GM12878 (cell line): ENCODE data around the gene OPCML. TPM values are rescaled to one million over a fixed set of nuclear protein-coding genes. Genes with fewer than 3 reads are reported as not detected.

Experiments used
- CREM ChIP-seq: IDR thresholded peaks from 2 replicates; pipeline ENCODE4 v1.6.1; 2014; ENCODE audit warnings: antibody characterized with exemption, low read depth
- ETV6 ChIP-seq, 2 experiments: fragments of 450-650 bp in 1 of 2; IDR thresholded peaks in 1 of 2; conservative IDR thresholded peaks in 1 of 2; 2 replicates each; pipeline ENCODE4 v1.6.1; 2014; ENCODE audit warnings: antibody characterized with exemption in 1 of 2, borderline replicate concordance in 1 of 2, low read depth in 1 of 2, mild to moderate bottlenecking in 1 of 2, moderate library complexity in 1 of 2
- JUND ChIP-seq: IDR thresholded peaks from 2 replicates; pipeline ENCODE4 v1.6.1; 2012; ENCODE audit warnings: low read depth, mild to moderate bottlenecking, low read length, improper control_type of control experiment, moderate library complexity
- POLR2A ChIP-seq: IDR thresholded peaks from 2 replicates; pipeline ENCODE4 v1.6.1; 2011; ENCODE audit warnings: low read depth, mild to moderate bottlenecking, low read length
- RAD21 ChIP-seq: IDR thresholded peaks from 2 replicates; pipeline ENCODE4 v1.6.1; 2011; ENCODE audit warnings: mild to moderate bottlenecking, low read depth, low read length, moderate library complexity; ENCODE audit not compliant: insufficient read depth
- RAD51 ChIP-seq: fragments of 450-650 bp; IDR thresholded peaks from 2 replicates; pipeline ENCODE4 v1.6.1; 2016; ENCODE audit warnings: moderate library complexity, mild to moderate bottlenecking, inconsistent platforms
- SP1 ChIP-seq: IDR thresholded peaks from one replicate; pipeline ENCODE4 v1.6.1; 2011; ENCODE audit warnings: low read depth, low read length
- TARDBP ChIP-seq: IDR thresholded peaks from 2 replicates; pipeline ENCODE4 v1.6.1; 2016; ENCODE audit warnings: borderline replicate concordance
- ZNF24 ChIP-seq: fragments of 450-650 bp; IDR thresholded peaks from 2 replicates; pipeline ENCODE4 v1.6.1; 2017; ENCODE audit warnings: antibody characterized with exemption, mild to moderate bottlenecking
- polyA plus RNA-seq, 11 experiments: library from polyadenylated mRNA; depleted of rRNA in 4 of 11; unstranded in 6 of 11; stranded (reverse) in 5 of 11; fragments of >200 nt; fragmentation: Nextera tagmentation in 4 of 11; fragmentation: Illumina TruSeq in 1 of 11; extraction: Ambion mirVana in 4 of 11; extraction: Trizol in 1 of 11; gene quantifications; 1 replicate in 1 of 11; 2 replicates in 10 of 11; pipeline versions ENCODE4 v1.2.1 to v1.2.3, GENCODE V29; 2011 to 2016; ENCODE audit warnings: inconsistent platforms in 2 of 11, missing spikeins in 2 of 11, low read depth in 1 of 11
- total RNA-seq, 4 experiments: library from RNA; depleted of rRNA in 3 of 4; stranded (reverse); fragments of >200 nt in 3 of 4; fragmentation: Illumina TruSeq in 1 of 4; extraction: Trizol in 1 of 4; gene quantifications; 2 replicates each; pipeline versions ENCODE4 v1.2.1 to v1.2.3, GENCODE V29; 2013 to 2021
- TF ChIP-seq, protein P1 (sequence below): fragments of 450-650 bp; IDR thresholded peaks from 2 replicates; pipeline ENCODE4 v1.6.1; 2017; ENCODE audit warnings: borderline replicate concordance
- TF ChIP-seq, protein P2 (sequence below): IDR thresholded peaks from 2 replicates; pipeline ENCODE4 v1.6.1; 2012; ENCODE audit warnings: low read depth, low read length, improper control_type of control experiment
- TF ChIP-seq, protein P3 (sequence below): fragments of 450-650 bp; formaldehyde crosslinking; IDR thresholded peaks from 2 replicates; pipeline ENCODE4 v1.4.0; 2022; ENCODE audit warnings: mild to moderate bottlenecking, moderate library complexity

Gene OPCML
- total and polyA plus RNA-seq, 10 of the 15 experiments (the other 5 are each of a cell fraction or from before 2014, with no cell fraction given) = 0.84 TPM; not detected in 9

DNA sequence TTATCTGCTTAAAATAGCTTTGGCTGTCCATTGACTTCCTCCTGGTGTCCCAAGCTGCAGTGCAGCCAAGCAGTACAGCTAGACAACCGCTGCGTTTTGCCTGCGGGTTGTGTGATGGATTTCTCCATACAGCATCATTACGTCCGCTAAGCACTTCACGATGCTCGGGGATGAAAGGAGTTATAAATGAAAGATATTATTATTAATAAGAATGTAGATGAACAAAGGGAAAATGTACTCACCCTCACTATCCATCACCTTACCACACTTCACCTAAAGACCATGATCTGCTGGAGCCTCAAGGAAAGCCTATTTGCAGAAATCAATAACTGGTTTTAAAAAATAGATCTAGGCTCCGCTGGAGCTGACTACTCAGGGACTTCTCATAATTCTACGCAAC is 509.1 kb downstream of the OPCML start (continued):
- TF ChIP-seq, protein P1, sequence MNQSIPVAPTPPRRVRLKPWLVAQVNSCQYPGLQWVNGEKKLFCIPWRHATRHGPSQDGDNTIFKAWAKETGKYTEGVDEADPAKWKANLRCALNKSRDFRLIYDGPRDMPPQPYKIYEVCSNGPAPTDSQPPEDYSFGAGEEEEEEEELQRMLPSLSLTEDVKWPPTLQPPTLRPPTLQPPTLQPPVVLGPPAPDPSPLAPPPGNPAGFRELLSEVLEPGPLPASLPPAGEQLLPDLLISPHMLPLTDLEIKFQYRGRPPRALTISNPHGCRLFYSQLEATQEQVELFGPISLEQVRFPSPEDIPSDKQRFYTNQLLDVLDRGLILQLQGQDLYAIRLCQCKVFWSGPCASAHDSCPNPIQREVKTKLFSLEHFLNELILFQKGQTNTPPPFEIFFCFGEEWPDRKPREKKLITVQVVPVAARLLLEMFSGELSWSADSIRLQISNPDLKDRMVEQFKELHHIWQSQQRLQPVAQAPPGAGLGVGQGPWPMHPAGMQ = no peak
- TF ChIP-seq ZNF24 (no peak), ETV6 (conservative IDR thresholded peaks at IDR 0.05 in 1 of 2, IDR thresholded peaks at IDR 0.05 in 1 of 2; ENCODE audit: borderline replicate concordance in 1 of 2, low read depth in 1 of 2) (no peak), SP1 (no peak), TARDBP (no peak), RAD21 (no peak), POLR2A (no peak), JUND (no peak), RAD51 (no peak), CREM (no peak)
- TF ChIP-seq, protein P2, sequence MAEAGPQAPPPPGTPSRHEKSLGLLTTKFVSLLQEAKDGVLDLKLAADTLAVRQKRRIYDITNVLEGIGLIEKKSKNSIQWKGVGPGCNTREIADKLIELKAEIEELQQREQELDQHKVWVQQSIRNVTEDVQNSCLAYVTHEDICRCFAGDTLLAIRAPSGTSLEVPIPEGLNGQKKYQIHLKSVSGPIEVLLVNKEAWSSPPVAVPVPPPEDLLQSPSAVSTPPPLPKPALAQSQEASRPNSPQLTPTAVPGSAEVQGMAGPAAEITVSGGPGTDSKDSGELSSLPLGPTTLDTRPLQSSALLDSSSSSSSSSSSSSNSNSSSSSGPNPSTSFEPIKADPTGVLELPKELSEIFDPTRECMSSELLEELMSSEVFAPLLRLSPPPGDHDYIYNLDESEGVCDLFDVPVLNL = no peak
- TF ChIP-seq, protein P3, sequence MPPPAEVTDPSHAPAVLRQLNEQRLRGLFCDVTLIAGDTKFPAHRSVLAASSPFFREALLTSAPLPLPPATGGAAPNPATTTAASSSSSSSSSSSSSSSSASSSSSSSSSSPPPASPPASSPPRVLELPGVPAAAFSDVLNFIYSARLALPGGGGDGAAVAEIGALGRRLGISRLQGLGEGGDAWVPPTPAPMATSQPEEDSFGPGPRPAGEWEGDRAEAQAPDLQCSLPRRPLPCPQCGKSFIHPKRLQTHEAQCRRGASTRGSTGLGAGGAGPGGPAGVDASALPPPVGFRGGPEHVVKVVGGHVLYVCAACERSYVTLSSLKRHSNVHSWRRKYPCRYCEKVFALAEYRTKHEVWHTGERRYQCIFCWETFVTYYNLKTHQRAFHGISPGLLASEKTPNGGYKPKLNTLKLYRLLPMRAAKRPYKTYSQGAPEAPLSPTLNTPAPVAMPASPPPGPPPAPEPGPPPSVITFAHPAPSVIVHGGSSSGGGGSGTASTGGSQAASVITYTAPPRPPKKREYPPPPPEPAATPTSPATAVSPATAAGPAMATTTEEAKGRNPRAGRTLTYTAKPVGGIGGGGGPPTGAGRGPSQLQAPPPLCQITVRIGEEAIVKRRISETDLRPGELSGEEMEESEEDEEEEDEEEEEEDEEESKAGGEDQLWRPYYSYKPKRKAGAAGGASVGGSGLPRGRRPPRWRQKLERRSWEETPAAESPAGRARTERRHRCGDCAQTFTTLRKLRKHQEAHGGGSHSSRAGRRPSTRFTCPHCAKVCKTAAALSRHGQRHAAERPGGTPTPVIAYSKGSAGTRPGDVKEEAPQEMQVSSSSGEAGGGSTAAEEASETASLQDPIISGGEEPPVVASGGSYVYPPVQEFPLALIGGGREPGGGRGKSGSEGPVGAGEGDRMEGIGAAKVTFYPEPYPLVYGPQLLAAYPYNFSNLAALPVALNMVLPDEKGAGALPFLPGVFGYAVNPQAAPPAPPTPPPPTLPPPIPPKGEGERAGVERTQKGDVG = no peak
